ENCODE results near the gene DMAC1. TPM values are rescaled to one million over a fixed set of nuclear protein-coding genes. Genes with fewer than 3 reads are reported as not detected.

Gene DMAC1
- total RNA-seq, 2 donors from 2014 or later = 16.6 to 22.5 TPM

DNA sequence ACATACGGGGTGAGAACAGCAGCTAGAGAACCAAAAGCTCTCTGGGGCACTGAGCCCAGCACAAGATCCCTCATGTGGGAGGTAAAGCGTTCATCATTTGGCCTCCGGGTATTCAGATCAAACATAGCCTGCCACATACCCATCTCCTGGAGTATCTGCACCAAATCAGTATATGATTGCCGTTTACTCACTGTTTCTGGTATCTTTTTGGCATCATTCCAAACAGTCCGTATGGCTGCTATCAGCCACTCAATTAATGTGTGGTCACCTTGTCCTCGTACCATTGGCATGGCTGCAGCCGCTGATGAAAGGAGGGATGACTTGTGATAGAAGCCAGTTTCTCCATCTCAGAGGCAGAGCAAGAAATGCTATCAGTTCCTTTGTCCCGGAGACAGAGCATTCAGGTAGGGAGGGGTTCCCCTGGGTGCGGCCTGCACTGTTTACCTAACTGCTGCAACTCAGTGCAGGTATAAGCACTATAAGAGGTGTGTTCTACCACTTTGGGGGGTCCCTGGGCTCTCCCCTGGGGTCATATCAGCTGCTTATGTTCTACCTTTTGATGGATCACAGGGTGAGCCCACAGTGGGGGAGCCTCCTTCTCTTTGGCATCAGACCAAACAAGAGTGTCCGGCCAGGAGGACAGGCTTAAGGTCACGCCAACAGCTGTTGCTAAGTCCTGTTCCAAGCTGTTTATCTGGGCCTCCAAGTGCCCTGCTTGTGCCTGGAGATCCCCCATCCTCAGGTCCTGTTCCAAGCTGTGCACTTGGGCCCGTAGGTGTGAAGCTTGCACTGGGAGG lies 9.4 kb downstream of the DMAC1 start:
- 69% methylated on average over 12 of the region's 12 CpGs for WGBS
- Histone ChIP-seq H3K27ac (no peak overlapping the region), H3K9me3 (no peaks in the 10 kb centered on the region), H3K4me3 (no peak overlapping the region), H3K27me3 (replicated peaks; ENCODE audit: insufficient read depth) (no peaks in the 10 kb centered on the region), H3K36me3 (no peaks in the 10 kb centered on the region), H3K4me1 (replicated peaks) (no peaks in the 10 kb centered on the region)
- DNase-seq (ENCODE audit: low spot score) = no peak
- TF ChIP-seq POLR2A (IDR thresholded peaks at IDR 0.05) (no peak), POLR2AphosphoS5 (IDR thresholded peaks at IDR 0.05) (no peak)
- intact Hi-C loops (cut with DNase I) = no loop called here

GRCh38 chr9:7788772-7789171 lies 10.8 kb downstream of the DMAC1 start:
- intact Hi-C loops (cut with DNase I) = no loop called here
- no peak for DNase-seq (ENCODE audit: low spot score)
- Histone ChIP-seq H3K27me3 (replicated peaks; ENCODE audit: insufficient read depth) (no peaks in the 10 kb centered on the region), H3K36me3 (no peaks in the 10 kb centered on the region), H3K27ac (no peak overlapping the region), H3K4me1 (replicated peaks) (no peaks in the 10 kb centered on the region), H3K9me3 (no peaks in the 10 kb centered on the region), H3K4me3 (no peak overlapping the region)
- TF ChIP-seq POLR2A (IDR thresholded peaks at IDR 0.05) = no peak
- TF ChIP-seq CTCF (IDR thresholded peaks at IDR 0.05) = no peak
- no peak for TF ChIP-seq POLR2AphosphoS5 (IDR thresholded peaks at IDR 0.05)
- WGBS = 90% methylated on average over 3 of the region's 3 CpGs

DNA sequence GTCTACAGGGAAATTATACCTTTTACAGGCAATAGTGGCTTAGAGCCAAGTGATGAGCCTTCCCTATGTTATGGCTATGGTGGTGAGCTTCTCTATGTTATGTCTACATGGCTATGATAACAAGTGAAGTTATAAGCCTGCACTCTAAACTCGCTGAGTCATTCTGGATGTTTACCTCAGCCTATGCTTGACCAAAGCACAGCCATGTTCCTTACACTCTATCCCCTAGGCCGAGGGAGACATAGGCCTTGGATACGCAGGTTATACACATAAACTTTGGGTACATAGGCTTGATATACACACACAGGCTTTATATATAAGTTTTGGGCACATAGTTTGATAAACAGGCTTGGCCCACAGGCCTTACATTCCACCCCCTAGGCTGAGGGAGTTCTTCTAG lies 13.8 kb downstream of the DMAC1 start:
- TF ChIP-seq POLR2AphosphoS5 (IDR thresholded peaks at IDR 0.05) (no peak), POLR2A (IDR thresholded peaks at IDR 0.05) (no peak), CTCF (IDR thresholded peaks at IDR 0.05) (no peak)
- 92% methylated on average over 3 of the region's 3 CpGs for WGBS
- intact Hi-C loops (cut with DNase I) = no loop called here

DNA sequence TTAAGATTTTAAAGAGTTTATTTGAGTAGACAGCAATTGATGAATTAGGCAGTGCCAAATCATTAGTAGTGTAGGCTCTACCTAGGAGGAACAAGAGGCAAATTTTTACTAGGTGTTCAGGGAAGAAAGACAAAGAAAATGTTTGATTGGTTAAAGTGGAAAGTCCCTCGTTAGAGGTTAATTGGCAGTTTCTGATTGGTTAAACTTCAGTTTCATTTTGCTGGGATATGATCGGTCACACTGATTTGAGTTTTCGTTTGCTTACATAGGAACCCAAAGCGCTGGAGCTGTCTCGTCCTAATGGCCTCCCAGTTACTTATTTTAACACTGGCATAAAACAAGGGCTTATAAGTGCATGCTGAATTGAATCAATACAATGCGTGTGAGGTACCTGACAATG lies 15.1 kb downstream of the DMAC1 start:
- H3K27me3 ChIP-seq (replicated peaks; ENCODE audit: insufficient read depth) = no peaks in the 10 kb centered on the region
- 72% methylated on average over 6 of the region's 6 CpGs for WGBS
- no peak overlapping the region for H3K4me3 ChIP-seq
- intact Hi-C loops (cut with DNase I) = no loop called here
- H3K9me3 ChIP-seq = no peaks in the 10 kb centered on the region
- H3K4me1 ChIP-seq (replicated peaks) = no peaks in the 10 kb centered on the region
- TF ChIP-seq POLR2AphosphoS5 (IDR thresholded peaks at IDR 0.05) = no peak
- no peak for TF ChIP-seq POLR2A (IDR thresholded peaks at IDR 0.05)
- no peak for TF ChIP-seq CTCF (IDR thresholded peaks at IDR 0.05)
- DNase-seq (ENCODE audit: low spot score) = no peak
- H3K27ac ChIP-seq = no peak overlapping the region
- no peaks in the 10 kb centered on the region for H3K36me3 ChIP-seq

More for the DNA sequence above, 13.8 kb downstream of the DMAC1 start:
- H3K4me3 ChIP-seq = no peak overlapping the region
- no peaks in the 10 kb centered on the region for H3K4me1 ChIP-seq (replicated peaks)
- H3K27me3 ChIP-seq (replicated peaks; ENCODE audit: insufficient read depth) = no peaks in the 10 kb centered on the region
- H3K9me3 ChIP-seq = no peaks in the 10 kb centered on the region
- H3K27ac ChIP-seq = no peak overlapping the region
- no peak for DNase-seq (ENCODE audit: low spot score)
- no peaks in the 10 kb centered on the region for H3K36me3 ChIP-seq

- no peaks in the 10 kb centered on the region for H3K9me3 ChIP-seq
- intact Hi-C loops (cut with DNase I) = no loop called here
- no peaks in the 10 kb centered on the region for H3K27me3 ChIP-seq (replicated peaks; ENCODE audit: insufficient read depth)
- no peaks in the 10 kb centered on the region for H3K36me3 ChIP-seq
- no peak overlapping the region for H3K27ac ChIP-seq
- DNase-seq (ENCODE audit: low spot score) = no peak
- 95% methylated on average over 5 of the region's 5 CpGs for WGBS
- no peak overlapping the region for H3K4me3 ChIP-seq
- no peaks in the 10 kb centered on the region for H3K4me1 ChIP-seq (replicated peaks)
- TF ChIP-seq POLR2AphosphoS5 (IDR thresholded peaks at IDR 0.05) (no peak), CTCF (IDR thresholded peaks at IDR 0.05) (no peak), POLR2A (IDR thresholded peaks at IDR 0.05) (no peak)
Observed at GRCh38 chr9:7783635-7784063, 15.9 kb downstream of the DMAC1 start.
